HG03442 (cell line): ENCODE results near the gene NT5C1A.

Source experiments
- ATAC-seq: cut with Tn5 transposase; IDR thresholded peaks from one replicate; pipeline ENCODE4 v1.9.1; 2021; ENCODE audit warnings: mild to moderate bottlenecking, moderate library complexity; ENCODE audit not compliant: unreplicated experiment

The NT5C1A gene

DNA sequence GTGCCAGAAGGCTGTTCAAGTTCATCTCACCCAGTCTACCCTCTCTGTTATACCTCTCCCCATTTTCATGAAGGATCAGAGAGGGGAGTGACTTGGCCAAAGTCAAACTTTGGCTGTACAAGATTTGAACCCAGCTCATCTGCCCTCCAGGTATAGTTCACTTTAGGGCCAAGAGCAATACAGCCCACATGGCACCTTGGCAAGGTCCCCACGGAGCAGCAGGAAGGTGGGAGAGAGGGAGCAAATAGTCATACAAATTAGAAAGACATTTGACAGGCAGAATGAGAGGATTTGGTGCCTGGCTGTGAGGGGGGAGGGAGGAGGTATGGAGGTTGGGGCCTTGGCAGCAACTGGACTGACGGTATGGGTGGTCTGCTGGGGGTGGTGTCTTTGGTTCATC lies 18.3 kb upstream of the NT5C1A start:
- ATAC-seq, result no peak

DNA sequence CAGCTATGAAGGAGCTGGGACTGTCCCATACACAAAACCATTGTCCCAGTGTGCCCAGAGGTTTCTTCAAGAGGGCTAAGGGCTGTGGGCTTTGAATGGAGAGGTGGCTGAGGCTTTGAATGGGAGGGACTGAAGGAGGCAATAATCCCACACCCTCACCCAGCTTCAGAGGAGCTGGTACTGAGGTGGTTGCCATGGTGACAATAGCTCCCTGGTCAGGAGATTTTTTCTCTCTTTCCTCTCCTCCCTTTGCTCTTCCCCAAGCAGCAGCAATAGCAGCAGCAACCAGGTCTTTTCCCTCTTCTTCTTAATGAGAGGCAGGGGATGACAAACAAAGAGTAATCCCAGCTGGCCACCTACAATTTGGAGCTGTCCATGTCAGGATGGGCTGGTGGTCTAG lies 17.7 kb upstream of the NT5C1A start:
- ATAC-seq, result no peak

DNA sequence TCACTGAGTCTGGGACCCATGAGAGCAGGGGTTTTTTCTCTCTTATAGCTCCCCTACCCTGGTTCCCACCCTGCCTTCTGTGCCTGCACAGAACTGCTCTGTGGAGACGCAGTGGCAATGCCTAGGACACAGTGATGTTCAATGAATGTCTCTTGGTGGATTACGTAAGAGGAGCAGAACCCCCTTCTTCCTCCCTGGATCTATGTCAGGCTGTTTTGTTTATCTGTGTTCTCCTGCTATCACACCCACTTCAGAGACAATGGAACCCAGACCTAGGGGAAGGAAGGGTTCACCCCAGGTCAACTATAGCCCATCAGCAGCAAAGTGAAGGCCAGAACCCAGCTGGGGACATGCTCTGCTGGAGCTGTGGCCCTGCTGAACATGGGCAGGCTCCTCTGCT lies 17.3 kb upstream of the NT5C1A start:
- no peak for ATAC-seq

DNA sequence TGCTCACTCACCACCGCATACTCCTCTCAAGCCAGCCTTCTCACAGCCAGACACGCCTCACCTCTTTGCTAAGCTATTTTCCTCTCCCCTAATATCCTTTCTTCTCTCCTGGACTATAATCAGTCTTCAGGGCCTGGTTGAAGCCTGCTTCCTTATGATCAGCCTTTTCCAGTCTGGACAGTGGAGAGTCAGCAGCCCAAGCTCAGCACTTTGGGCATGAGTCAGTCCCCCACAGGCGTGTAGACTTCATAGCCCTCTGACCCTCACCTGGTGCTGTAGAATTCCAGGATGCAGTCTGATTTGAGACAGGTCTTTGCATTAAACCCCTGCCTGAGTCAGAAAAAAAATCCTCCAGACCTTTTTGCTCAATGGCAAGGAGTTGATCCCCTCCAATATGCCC lies 16.8 kb upstream of the NT5C1A start:
- no peak for ATAC-seq

DNA sequence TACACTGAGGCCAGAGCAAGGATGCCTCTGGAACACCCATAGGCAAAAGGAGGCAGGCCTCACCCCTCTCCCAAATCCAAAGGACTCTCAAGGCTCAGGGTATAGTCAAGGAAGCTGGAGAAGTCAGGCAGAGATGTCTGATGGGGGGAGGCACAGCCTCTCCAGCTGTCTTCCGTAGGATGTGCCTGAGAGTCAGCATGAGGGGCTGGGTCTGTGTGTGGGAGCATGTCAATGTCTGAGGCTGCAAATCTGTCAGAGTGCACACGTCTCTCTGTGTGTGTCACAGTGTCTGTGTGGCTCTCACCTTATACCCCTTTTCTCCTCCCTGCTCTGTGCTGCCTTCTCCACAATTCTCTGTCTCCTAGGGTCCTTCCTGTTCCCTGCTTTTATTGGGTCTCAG lies 15.3 kb upstream of the NT5C1A start:
- ATAC-seq, result no peak

DNA sequence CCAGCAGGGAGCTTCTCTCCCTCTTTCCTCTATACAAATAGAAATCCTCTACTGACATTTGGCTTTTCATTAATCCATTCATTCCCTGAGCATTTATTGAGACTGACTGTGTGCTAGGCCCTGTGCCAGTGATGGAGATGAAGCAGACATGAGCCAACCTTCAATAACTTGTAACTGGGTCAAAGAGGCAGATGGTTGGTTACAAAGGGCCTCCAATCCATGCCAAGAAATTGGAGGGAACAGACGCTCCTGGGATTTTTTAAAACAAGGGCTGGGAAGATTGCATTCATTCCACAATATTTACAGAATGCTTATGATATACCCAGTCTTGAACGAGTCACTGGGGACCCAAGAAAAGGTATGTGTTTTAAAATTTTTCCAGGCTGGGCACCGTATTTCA lies 13.2 kb upstream of the NT5C1A start:
- no peak for ATAC-seq

DNA sequence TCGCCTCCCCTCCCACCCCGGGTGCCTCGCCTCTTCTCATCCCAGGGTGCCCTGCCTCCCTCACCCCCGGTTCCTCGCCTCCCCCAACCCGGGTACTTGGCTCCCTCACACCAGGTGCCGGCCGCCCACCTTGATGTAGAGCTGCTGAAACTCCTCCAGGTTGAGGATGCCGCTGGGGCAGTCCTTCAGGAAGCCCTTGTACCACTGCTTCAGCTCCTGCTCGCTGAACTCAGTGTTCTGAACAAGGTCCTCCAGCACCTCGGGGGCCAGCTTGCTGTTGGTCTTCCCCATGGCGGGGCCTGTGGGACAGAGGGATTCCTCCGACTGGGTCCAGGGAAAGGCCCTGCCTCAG lies 12.4 kb upstream of the NT5C1A start:
- ATAC-seq, result no peak

DNA sequence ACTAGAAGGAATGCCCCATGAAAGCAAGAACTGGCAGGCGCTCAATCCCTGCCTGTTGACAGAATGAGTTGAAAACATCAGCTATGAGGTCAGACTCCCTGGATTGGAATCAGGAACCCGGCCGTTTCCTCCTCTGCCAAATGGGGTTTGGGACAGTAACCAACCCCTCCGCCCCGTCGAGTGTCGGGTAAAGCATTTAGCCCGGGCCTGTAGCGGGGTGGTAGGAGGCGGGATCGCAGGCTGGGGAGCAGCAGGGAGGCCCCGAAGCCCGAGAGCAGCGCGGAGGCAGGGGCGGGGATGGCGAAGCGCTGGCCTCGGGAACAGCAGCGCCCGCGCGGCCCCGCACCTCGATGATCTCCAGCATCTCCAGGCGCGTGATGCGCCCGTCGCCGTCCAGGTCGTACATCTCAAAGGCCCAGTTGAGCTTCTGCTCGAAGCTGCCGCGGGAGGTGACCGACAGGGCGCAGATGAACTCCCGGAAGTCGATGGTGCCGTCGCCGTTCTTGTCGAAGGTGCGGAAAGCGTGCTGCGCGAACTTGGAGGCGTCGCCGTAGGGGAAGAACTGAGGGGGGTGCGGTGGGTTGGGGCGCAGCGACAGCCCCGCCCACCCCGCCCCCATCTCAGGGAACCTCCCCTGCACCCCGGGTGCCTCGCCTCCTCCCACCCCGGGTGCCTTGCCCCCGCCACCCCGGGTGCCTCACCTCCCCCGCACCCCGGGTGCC lies 11.8 kb upstream of the NT5C1A start:
- no peak for ATAC-seq

DNA sequence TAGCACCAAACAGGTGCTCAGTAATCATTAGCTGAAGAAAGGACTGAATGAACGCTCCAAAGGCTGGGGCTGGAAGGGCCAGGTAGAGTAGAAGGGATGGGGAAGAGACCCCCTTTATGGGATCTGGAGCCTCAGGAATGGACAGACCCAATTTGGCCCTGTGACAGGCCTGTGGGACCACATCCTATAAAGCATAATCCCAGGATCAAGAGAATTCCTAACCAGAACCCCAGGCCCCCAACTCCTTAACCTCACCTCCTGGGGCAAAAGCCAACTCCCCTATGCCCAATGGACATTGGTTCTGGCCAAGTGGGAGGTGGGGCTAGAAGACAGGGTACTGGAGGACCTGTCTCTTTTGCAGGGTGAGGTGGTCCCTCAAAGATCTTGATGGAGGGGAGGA lies 10.1 kb upstream of the NT5C1A start:
- ATAC-seq, result no peak

DNA sequence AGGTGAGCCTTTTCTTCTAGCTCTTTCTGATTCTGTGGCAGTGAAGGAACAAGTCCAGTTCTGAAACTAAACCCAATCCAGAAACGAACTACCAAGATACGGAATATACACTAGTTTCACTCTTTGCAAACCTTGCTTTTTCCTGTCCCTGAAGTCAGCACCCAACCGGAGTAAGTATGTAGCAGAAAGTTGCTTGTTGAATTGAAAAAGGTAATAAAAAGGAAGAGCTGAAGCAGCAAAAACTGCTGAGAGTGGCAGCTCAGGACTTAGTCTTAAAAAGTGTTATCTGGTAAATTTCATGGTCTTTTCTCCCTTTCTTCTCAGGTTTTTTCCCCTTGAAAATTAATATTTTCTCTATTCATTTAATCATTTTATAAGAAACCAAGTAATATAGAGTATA lies 9.4 kb upstream of the NT5C1A start:
- no peak for ATAC-seq

DNA sequence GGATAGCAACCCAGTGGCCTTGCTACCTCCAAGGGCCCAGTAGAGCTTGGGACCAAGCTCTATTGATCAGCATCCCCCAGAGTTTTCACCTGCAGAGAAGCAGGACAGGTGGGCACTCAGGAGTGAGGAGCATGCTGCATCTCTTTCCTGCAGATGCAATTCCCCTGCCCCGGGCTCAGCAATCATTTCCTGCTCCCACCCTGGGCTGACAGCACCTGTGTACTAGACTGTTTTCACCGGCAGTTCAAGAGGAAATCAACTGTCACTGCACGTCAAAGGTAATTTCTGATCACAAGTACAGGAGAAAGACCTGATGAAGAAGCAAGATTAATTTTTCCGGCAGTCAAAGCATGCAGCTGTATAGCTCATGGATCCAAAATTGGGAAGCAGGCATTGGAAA lies 8.8 kb upstream of the NT5C1A start:
- ATAC-seq, result no peak

DNA sequence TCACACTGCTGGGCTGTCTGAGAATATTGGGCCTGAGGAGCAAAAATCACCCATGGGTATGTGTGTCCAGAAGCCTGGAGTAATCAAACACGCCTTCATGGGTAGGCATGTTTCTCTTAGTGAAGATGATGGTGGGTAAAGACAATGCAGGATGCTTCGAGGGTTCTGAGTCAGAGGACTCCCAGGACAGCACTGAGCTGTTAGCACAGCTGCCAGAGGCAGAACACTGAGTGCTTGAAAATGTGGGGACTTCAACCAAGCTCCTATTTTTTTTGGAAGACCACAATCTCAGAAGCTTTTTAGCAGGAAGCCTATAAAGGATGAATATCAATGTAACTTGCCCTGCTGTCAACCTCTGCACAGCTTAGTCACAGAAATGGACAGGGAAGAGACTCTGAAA lies 7.9 kb upstream of the NT5C1A start:
- ATAC-seq, result no peak

DNA sequence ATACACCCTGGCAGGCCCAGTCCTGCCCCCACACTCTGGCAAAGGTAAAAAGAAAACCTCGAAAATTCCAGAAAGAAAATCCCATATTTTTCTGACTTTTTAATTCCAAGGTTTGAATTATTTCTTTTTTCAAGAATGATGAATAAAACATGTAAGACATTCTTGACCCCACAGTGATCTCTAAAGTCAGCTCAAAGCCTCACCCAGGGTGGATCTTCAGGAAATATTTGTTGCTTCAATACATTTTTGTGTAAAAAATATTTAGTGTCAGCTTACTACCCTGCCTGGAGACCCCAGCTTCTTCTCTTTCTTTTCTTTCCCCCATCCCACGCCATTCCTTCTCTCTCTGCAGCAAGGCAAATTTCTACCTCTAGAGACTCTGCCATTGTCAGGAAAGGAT lies 7.0 kb upstream of the NT5C1A start:
- no peak for ATAC-seq

DNA sequence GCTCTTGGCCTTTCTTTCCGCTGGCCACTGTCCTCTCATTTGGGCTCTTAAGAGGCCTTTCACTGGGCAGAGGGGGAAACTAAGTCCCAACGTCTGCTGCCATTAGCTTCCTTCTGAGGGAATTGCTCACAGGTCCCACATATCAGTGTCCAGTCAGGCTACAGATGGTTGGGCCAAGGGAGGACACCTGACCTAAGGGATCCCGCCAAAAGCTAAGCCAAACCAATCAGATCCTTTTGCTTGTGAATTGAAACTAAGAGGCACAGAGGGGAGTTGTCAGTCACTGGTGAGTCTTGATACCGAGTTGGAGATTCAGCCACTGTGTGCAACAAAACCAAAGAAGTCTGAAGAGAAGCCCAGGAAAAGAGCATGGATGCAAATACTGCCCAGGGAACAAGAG lies 5.7 kb upstream of the NT5C1A start:
- no peak for ATAC-seq

DNA sequence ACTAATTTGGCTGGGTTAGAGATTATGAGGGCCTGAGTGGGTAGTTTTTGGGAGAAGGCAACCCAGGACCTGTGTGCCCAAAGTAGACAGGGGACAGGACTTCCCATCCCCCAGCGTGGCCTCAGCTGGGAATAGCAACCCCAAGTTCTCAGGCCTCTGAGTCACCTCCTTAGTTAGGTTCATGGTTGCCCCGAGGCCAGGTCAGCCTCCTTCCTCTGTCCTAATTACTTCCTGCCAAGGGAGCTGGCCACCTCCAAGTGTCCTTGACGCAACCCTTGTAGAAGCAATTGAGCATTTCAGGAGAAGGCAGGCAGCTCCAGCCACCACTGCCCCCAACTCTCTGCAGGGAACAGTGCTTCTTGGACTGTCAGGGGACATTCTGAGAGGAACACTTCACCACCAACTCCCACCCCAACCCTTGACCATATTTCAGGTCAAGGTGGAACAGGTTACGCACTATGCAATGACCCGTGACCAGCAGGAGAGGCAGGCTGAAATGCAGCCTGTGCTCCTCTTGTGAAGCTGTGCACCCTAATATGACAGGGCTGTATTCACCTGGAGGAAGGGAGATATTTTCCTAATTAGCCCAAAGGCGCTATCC lies 5.1 kb upstream of the NT5C1A start:
- no peak for ATAC-seq

DNA sequence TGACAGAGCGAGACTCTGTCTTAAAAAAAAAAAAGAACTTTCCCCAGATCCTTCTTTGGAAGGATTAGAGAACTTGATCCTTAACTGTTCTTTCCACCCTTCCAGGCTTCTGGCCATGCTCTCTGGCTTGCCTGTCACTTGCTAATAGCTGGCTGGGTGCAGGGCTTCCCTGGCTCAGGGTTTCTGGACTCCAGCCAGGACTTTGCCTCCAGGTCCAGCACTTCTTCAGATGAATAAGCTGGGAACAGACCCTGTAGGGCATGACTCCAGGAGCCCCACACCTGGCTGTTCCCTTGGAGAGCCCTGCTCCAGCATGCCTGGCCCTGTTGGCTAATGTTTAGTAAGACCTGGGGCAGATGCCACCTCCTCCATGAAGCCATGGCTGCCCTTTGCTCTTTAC lies 3.3 kb upstream of the NT5C1A start:
- no peak for ATAC-seq

DNA sequence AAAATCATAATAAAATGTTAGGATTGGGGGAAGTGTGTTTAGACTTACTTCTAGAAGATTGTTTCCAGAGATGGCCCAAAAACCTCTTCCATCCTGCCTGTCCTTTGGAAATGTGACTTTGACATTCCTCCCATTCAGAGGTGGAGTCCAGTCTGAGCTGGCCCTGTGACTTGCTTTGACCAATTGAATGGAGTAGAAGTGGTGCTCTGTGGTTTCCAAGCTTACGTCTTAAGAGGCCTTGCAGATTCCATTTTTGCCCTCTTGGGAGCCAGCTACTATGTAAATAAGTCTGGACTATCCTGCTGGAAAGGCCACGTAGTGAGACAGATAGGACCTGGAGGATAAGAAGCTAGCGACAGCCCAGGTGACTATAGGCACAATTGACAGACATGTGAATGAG lies 1.3 kb upstream of the NT5C1A start:
- no peak for ATAC-seq

DNA sequence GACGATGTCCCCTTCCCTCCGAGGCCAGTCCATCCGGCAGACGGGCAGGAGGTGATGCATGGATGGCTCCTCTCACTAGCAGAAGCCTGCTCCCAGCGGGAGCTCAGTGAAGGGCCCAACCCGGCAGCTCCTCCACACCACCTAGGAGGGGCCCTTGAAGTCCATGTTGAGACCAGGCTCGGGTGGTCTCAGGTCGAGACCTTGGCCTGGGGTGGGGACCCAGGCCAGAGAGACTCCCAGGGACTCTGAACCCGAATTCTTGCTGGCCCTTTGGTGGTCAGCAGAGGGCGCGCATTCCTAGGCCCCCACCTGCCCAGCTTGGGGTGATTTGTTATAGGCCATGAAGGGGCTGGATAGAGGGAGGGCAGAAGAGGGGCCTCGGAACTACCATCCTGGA lies 642 bp upstream of the NT5C1A start:
- no peak for ATAC-seq

DNA sequence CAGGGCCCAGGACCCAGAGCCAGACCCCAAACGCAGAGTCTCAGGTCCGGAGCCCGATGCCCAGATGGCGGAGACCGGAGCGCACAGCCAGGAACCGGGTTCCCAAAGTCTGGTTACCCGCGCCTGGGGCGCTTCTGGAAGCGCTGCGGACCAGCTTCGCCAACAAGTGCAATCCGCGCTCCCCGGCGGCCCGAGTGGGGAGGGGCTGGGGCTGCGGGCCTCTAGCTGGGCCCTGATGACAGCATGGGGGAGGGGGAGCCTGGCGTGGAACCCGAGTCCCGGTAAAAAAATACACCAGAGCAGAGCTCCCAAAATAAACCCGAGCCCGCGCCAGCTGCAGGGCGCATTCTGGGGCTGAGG lies 494 bp downstream of the NT5C1A start:
- no peak for ATAC-seq

DNA sequence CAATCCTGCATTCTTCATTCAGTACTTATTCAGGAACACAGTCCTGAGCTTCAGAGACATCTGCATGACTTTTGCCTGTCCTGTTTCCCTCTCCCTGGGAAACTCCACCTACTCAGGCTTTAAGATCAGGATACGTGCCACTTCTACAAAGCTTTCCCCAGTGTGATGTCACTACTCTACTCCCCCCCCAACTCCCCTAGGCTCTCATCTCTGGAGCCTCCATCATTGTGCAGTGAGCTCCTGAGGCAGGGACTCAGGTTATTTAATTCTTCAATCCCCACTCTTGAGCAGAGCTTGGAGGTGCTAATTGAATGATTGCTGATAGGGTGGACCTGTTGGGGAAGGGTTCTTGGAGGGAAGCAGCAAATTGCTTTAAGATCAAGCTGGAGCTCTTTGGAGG lies 1.2 kb downstream of the NT5C1A start:
- no peak for ATAC-seq

DNA sequence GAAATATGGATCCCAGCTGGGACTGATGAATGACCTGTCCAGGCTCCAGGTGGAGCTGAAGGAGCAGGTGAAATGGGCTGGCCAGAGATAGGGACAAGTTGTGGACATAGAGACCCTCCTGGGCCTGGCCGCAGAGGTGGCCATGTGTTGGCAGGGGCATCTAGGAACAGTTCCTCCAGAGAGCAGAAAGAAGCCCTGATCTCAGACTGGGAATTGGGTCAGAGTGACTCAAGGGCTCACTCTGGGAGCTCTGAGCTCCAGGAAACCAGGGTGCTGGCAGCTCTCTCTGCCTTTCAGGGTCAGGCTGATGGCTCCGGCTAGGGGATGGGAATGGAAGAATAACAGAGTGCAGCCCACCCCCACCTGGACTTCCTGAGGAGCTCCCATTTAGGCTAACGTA lies 3.0 kb downstream of the NT5C1A start:
- no peak for ATAC-seq

DNA sequence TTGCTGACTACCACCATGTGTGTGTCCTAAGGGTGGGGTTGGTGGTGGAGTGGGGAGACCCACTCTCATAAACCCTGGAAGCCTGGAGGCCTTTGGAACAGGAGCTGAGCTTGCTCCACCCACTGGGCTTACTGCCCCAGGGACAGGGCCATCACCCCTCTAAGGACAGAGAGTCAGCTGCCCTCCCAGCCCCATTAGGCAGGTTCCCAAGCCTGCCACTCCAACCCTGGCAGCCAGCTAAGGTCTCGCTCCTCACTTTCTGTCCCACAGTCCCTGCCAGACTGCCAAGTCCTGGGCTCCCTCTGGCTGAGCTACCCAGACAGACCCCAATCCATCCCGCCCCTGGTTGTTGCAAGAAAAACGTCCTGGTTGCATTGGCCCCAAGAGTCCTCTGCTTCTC lies 3.8 kb downstream of the NT5C1A start:
- no peak for ATAC-seq

DNA sequence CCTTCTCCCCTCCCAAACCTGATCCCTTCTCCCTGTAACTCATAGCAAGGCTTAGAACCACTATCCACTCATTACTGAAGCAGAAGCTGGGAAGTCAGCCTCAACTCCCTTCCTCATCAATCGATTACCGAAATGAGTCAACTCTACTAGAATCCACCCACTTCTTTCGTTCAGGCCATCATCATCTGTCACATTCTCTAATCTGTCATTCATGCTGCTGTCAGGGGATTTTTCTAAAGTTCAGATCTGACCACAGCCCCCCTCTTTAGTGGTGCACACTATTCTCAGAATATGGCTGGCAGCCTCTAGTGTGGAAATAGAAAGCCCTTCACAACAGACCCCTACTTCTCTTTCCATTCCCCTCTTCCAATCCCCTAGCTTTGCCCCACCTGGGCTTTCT lies 5.1 kb downstream of the NT5C1A start:
- ATAC-seq, result peak; percentile 87
